HCT116 (cell line): Measurements from ENCODE around the gene PDE4DIP. TPM values are rescaled to one million over a fixed set of nuclear protein-coding genes. Genes with fewer than 3 reads are reported as not detected.
A peak's percentile ranks its signal among the peaks of the same experiment; 100 is the strongest.
"Not testable (repeated sequence)": the region's sequence is repeated elsewhere in the genome, so short reads cannot be mapped to it uniquely, and the experiment has no call there.

ENCODE experiments used
- ATAC-seq: fragments of 200-7000 bp; cut with Tn5 transposase; 2 replicates; pipeline ENCODE4 v1.9.1; 2020; ENCODE audit warnings: mild to moderate bottlenecking, moderate library complexity
- BruUV-seq: library from RNA; stranded (reverse); fragments of 400-500 nt; replicated peaks from 2 replicates; lab custom pipeline; 2021; lab: Mats Ljungman, UMichigan
- CTCF ChIA-PET: fragments of 300-600 bp; sonication (Branson Sonifier 250); formaldehyde crosslinking; loops from one replicate; lab custom pipeline; 2021; ENCODE audit warnings: antibody characterized with exemption; lab: Charles Lee
- POLR2A ChIA-PET: fragments of 300-600, 350-600 bp; sonication (Branson Sonifier 250); formaldehyde crosslinking; loops from one replicate; lab custom pipeline; 2021; ENCODE audit warnings: antibody characterized with exemption; lab: Charles Lee
- RAD21 ChIA-PET, 2 experiments: fragments of 300-600 bp; sonication (Branson Sonifier 250); formaldehyde crosslinking; loops; one replicate each; lab custom pipeline; 2023; ENCODE audit warnings: low total read pairs in 2 of 2; ENCODE audit not compliant: uncharacterized antibody in 2 of 2, unreplicated experiment in 2 of 2, low non-redundant PET in 1 of 2; lab: Charles Lee
- DNase-seq: peaks from one replicate; pipeline ENCODE4 v3.0.0-alpha.2; 2010; ENCODE audit warnings: low read depth, low spot score
- H2AFZ ChIP-seq: fragments of 200-600 bp; shearing (Covaris generic), sonication (generic); 2 replicates; pipeline ENCODE4 v1.6.1; 2017; ENCODE audit warnings: low read depth, mixed run types, mixed read lengths, antibody characterized with exemption, low read length; ENCODE audit not compliant: poor library complexity, severe bottlenecking
- H3K27ac ChIP-seq: 2 replicates; pipeline ENCODE4 v1.5.1; 2012; ENCODE audit warnings: low read depth, low read length
- H3K27me3 ChIP-seq: fragments of 200-600 bp; sonication (generic); 2 replicates; pipeline ENCODE4 v1.6.1; 2016; ENCODE audit warnings: mixed run types, low read length, mixed read lengths; ENCODE audit not compliant: insufficient read depth
- H3K36me3 ChIP-seq, 2 experiments: fragments of 200-500 bp in 1 of 2; fragments of 200-600 bp in 1 of 2; sonication (Bioruptor generic) in 1 of 2; sonication (generic) in 1 of 2; 2 replicates each; pipeline versions ENCODE4 v1.5.1 to v1.6.1; 2014 to 2016; ENCODE audit warnings: low read length in 2 of 2, inconsistent platforms in 1 of 2, mixed read lengths in 1 of 2, mixed run types in 1 of 2; ENCODE audit not compliant: insufficient read depth in 2 of 2, control insufficient read depth in 1 of 2
- H3K4me1 ChIP-seq, 2 experiments: fragments of 200-600 bp in 1 of 2; sonication (generic) in 1 of 2; 2 replicates each; pipeline versions ENCODE4 v1.5.1 to v1.6.1; 2012 to 2017; ENCODE audit warnings: low read length in 2 of 2, inconsistent platforms in 1 of 2, mild to moderate bottlenecking in 1 of 2, mixed read lengths in 1 of 2, mixed run types in 1 of 2, moderate library complexity in 1 of 2; ENCODE audit not compliant: insufficient read depth in 2 of 2, control insufficient read depth in 1 of 2
- H3K4me2 ChIP-seq: fragments of 200-600 bp; sonication (generic); 2 replicates; pipeline ENCODE4 v1.6.1; 2017; ENCODE audit warnings: mixed run types, low read length, mixed read lengths
- H3K4me3 ChIP-seq, 2 experiments: fragments of 200-600 bp in 1 of 2; sonication (generic) in 1 of 2; replicated peaks in 1 of 2; 2 replicates each; pipeline ENCODE4 v1.5.1; 2011 to 2016; ENCODE audit warnings: low read length in 2 of 2, control low read depth in 1 of 2, low read depth in 1 of 2, mild to moderate bottlenecking in 1 of 2, mixed read lengths in 1 of 2, mixed run types in 1 of 2
- H3K79me2 ChIP-seq: fragments of 200-600 bp; sonication (generic); 2 replicates; pipeline ENCODE4 v1.6.1; 2017; ENCODE audit warnings: mild to moderate bottlenecking, mixed run types, low read length, moderate library complexity, mixed read lengths; ENCODE audit not compliant: insufficient read depth
- H3K9ac ChIP-seq: fragments of 200-600 bp; sonication (generic); 2 replicates; pipeline ENCODE4 v1.6.1; 2016; ENCODE audit warnings: low read length, mixed read lengths
- H3K9me2 ChIP-seq: fragments of 200-600 bp; sonication (generic), shearing (Covaris generic); 2 replicates; pipeline ENCODE4 v1.6.1; 2017; ENCODE audit warnings: mixed run types, mild to moderate bottlenecking, moderate library complexity; ENCODE audit not compliant: insufficient read depth
- H3K9me3 ChIP-seq, 2 experiments: fragments of 200-500 bp in 1 of 2; fragments of 200-600 bp in 1 of 2; sonication (Bioruptor generic) in 1 of 2; sonication (generic) in 1 of 2; 2 replicates each; pipeline ENCODE4 v1.6.1; 2014 to 2017; ENCODE audit warnings: low read length in 2 of 2, mixed read lengths in 2 of 2, inconsistent platforms in 1 of 2, low read depth in 1 of 2, mild to moderate bottlenecking in 1 of 2, mixed run types in 1 of 2, moderate library complexity in 1 of 2; ENCODE audit not compliant: control insufficient read depth in 1 of 2, insufficient read depth in 1 of 2
- H4K20me1 ChIP-seq: fragments of 200-600 bp; sonication (generic), shearing (Covaris generic); 2 replicates; pipeline ENCODE4 v1.6.1; 2017; ENCODE audit warnings: mixed run types, mild to moderate bottlenecking, moderate library complexity; ENCODE audit not compliant: insufficient read depth
- intact Hi-C: fragments of 100-400 bp; cut with micrococcal nuclease; formaldehyde crosslinking; loops from 2 replicates; pipeline ENCODE4 v1.10.0; 2022
- total RNA-seq: library from RNA; stranded (reverse); gene quantifications from one replicate; pipeline ENCODE4 v1.2.1, GENCODE V29; 2021; ENCODE audit not compliant: unreplicated experiment

The PDE4DIP gene
- total RNA-seq, 1 experiment from 2014 or later = 16.3 TPM

GRCh38 chr1:148958343-148958742 lies 114.1 kb downstream of the PDE4DIP start:
- H3K9me3 ChIP-seq, intact Hi-C loops, H3K79me2 ChIP-seq, RAD21 ChIA-PET, H3K9me2 ChIP-seq, H3K27ac ChIP-seq, H4K20me1 ChIP-seq, H3K9ac ChIP-seq, H3K27me3 ChIP-seq, H3K4me3 ChIP-seq, DNase-seq, POLR2A ChIA-PET, CTCF ChIA-PET, H3K4me1 ChIP-seq, H3K4me2 ChIP-seq, BruUV-seq, H3K36me3 ChIP-seq, ATAC-seq, H2AFZ ChIP-seq: not testable (repeated sequence)

- H3K4me2 ChIP-seq, H3K9me3 ChIP-seq, H3K9me2 ChIP-seq, H2AFZ ChIP-seq, POLR2A ChIA-PET, H3K27ac ChIP-seq, H3K9ac ChIP-seq, CTCF ChIA-PET, H3K27me3 ChIP-seq, intact Hi-C loops, H3K79me2 ChIP-seq, H3K36me3 ChIP-seq, H3K4me1 ChIP-seq, DNase-seq, H4K20me1 ChIP-seq, H3K4me3 ChIP-seq, RAD21 ChIA-PET, BruUV-seq, ATAC-seq: not testable (repeated sequence)
Measured at GRCh38 chr1:148960212-148961000, 116.2 kb downstream of the PDE4DIP start.

GRCh38 chr1:148962127-148962857 lies 118.1 kb downstream of the PDE4DIP start:
- intact Hi-C loops, H2AFZ ChIP-seq, H3K9me2 ChIP-seq, H3K4me1 ChIP-seq, H3K9me3 ChIP-seq, H3K4me2 ChIP-seq, POLR2A ChIA-PET, CTCF ChIA-PET, H4K20me1 ChIP-seq, ATAC-seq, H3K27ac ChIP-seq, H3K36me3 ChIP-seq, H3K27me3 ChIP-seq, H3K4me3 ChIP-seq, H3K9ac ChIP-seq, H3K79me2 ChIP-seq, BruUV-seq, RAD21 ChIA-PET, DNase-seq: not testable (repeated sequence)

GRCh38 chr1:148966084-148966483 lies 121.9 kb downstream of the PDE4DIP start:
- DNase-seq, POLR2A ChIA-PET, H3K36me3 ChIP-seq, CTCF ChIA-PET, H3K9me2 ChIP-seq, H3K4me3 ChIP-seq, RAD21 ChIA-PET, H3K4me2 ChIP-seq, H3K9me3 ChIP-seq, H3K79me2 ChIP-seq, H3K4me1 ChIP-seq, H3K27ac ChIP-seq, intact Hi-C loops, H3K9ac ChIP-seq, H3K27me3 ChIP-seq, H2AFZ ChIP-seq, H4K20me1 ChIP-seq, BruUV-seq: not testable (repeated sequence)
- peak; percentile 81 for ATAC-seq
